NCI-H2107 treated with DMSO at 0.1 percent for 48 hours (cell line): ENCODE measurements around the gene ATRIP.

Source experiments
- DNase-seq: peaks from one replicate; lab custom pipeline; 2025; ENCODE audit not compliant: unreplicated experiment; lab: John Stamatoyannopoulos, UW

Gene ATRIP

GRCh38 chr3:48409291-48410201 lies 37.0 kb upstream of the ATRIP start:
- no peak for DNase-seq

DNA sequence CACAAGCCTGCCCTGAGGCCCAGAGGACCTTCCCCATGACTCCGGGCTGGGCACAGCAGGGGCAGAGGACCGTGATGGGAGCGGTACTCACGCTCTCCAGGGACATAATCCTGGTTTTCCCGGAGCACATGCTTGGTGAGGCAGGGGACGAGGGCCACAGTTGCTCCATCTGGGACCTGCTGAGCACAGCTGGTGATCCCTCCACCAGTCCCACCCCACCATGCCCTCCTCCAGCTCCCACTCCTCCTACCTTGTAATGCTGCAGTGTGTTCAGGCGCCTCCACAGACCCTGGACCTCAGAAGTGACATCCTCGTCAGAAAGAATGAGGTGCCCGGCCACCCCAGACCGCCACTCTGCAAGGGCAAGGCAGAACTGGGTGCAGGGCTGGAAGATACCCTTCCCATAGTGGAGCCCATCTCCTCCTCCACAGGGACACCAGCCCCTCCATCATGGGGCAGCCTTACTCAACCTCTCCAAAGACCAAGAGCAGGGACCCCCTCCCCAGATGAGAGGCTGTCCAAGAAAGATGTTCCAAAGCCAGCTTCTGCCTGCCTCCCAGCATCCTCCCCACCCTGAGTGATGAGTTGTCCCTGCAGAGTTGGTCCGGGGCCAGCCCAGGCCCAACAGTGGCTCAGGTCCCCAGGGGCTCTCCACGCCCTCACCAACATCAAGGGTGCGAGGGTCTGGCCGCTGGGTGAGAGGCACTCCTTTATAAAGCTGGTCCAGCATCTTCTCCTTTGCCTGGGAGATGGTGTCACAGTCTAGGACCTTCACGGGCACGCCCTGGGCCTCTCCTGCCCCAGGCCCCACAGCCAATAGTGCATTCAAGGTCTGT lies 36.1 kb upstream of the ATRIP start:
- no peak for DNase-seq

GRCh38 chr3:48411041-48411588 lies 35.4 kb upstream of the ATRIP start:
- DNase-seq = no peak

GRCh38 chr3:48411606-48412374 lies 34.7 kb upstream of the ATRIP start:
- DNase-seq = no peak

DNA sequence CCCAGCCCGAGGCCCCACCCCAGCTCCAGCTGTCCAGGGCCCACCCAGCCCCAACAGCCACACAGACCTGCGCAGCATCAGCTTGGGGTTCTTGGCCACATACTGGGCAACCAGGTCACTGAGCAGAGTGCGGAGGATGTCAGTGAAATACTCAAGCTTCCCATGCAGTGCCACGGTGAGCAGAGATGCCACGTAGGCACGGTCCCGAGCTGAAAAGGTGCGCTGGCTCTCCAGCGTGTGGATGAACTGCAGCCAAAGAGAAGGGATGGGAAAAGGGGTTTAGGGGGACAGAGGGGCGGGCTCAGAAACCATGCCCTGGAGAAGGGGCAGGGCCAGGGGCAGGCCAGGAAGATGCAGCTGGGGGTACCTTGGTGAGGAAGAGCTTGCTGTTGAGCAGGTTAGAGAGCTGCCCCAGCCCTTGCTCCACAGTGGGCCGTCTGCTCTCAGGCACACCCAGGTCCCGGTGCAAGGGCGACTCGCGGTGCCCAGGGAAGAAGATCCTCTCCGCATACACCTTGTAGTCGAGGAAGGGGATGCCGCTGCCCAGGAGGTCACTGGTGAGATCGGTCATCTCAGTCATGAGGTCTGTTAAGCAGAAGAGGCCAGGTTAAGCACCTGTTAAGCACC lies 34.0 kb upstream of the ATRIP start:
- DNase-seq = no peak

GRCh38 chr3:48413086-48413485 lies 33.5 kb upstream of the ATRIP start:
- DNase-seq = no peak

- no peak for DNase-seq
Measured at GRCh38 chr3:48413611-48414010, 32.9 kb upstream of the ATRIP start.

- no peak for DNase-seq
Measured at GRCh38 chr3:48414376-48415250, 31.9 kb upstream of the ATRIP start.

GRCh38 chr3:48415251-48415953 lies 31.1 kb upstream of the ATRIP start:
- DNase-seq = no peak

GRCh38 chr3:48416091-48416505 lies 30.4 kb upstream of the ATRIP start:
- DNase-seq = no peak

DNA sequence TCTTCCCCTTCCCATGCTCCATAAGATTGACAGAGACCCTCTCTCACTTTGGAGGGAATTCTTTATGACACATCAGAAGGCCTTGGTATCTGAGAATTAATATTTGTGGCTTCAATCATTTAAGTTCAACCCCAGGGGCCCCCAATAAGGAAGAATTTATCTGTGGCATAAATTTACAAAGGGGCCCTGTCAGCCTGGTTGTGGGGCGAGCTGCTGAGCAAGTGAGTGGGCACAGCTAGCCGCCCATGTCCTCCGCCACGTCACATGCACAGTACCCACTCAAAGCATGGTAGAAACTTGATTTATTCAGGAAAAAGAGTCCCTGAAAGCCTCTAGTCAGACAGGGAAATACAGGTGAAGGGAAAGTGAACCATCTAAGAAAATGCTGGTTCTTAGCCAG lies 30.0 kb upstream of the ATRIP start:
- DNase-seq = no peak

- DNase-seq = no peak
Measured at GRCh38 chr3:48417529-48418108, 28.9 kb upstream of the ATRIP start.

DNA sequence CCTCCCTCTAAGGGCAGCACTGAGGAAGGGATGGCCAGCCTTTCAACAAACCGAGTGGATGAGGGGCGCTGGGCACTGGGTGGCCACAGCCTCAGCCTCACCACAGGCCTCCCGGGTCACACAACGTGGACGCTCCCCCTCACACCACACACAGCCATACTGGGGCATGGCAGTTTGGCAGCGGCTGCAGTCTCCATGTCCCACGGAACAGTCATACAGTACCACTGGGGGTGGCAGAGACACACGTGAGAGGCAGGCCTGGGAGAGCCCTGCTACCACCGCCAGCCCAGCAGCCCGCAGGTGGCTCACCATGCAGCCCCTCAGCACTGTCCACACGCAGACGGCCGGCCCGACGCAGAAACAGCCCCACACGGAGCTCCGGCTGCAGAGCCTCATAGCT lies 28.4 kb upstream of the ATRIP start:
- no peak for DNase-seq

GRCh38 chr3:48418651-48419050 lies 27.9 kb upstream of the ATRIP start:
- DNase-seq = no peak

GRCh38 chr3:48419149-48419548 lies 27.4 kb upstream of the ATRIP start:
- no peak for DNase-seq

- no peak for DNase-seq
Measured at GRCh38 chr3:48419597-48419996, 26.9 kb upstream of the ATRIP start.

- DNase-seq = no peak
Measured at GRCh38 chr3:48420561-48420960, 26.0 kb upstream of the ATRIP start.

- no peak for DNase-seq
Measured at GRCh38 chr3:48422272-48422671, 24.3 kb upstream of the ATRIP start.

DNA sequence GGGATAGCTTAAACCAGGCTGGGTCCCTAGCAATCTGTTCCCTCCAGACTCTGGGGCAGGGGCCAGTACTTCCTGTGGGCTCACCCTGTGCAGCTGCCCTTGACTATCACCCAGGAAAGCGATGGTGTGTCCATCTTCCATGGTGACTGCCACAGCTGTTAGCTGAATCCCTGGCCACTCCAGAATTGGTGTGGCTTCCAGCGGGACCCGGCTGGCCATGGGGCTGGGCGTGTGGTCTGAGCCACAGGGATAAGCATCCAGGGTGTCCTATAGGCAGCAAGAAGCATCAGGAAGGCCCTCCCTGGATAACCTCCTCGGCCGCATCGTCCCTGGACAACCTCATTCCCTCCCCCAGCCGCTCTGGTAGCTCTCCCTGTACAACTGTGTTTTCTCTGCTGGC lies 23.9 kb upstream of the ATRIP start:
- no peak for DNase-seq
